Adrenal gland (tissue), 5 donors: Measurements from ENCODE around the gene TSSC4.

ENCODE experiments used
- POLR2A ChIP-seq, 2 donors: fragments of 450-650 bp; IDR thresholded peaks; one replicate each; pipeline ENCODE4 v1.6.1; 2017; ENCODE audit warnings: antibody characterized with exemption in 2 of 2, mild to moderate bottlenecking in 2 of 2, moderate library complexity in 1 of 2
- TF ChIP-seq, protein P1 (sequence below), 6 experiments: fragments of 450-650 bp in 4 of 6; fragments of 200-600 bp in 2 of 6; sonication (generic) in 1 of 6; IDR thresholded peaks; 1 replicate in 5 of 6; 2 replicates in 1 of 6; pipeline versions ENCODE4 v1.5.1 to v1.8.0; 2016 to 2021; ENCODE audit warnings: antibody characterized with exemption in 6 of 6, mild to moderate bottlenecking in 2 of 6, moderate library complexity in 1 of 6
- donor health status: DM: no; HTN: no; CAD: no.

DNA sequence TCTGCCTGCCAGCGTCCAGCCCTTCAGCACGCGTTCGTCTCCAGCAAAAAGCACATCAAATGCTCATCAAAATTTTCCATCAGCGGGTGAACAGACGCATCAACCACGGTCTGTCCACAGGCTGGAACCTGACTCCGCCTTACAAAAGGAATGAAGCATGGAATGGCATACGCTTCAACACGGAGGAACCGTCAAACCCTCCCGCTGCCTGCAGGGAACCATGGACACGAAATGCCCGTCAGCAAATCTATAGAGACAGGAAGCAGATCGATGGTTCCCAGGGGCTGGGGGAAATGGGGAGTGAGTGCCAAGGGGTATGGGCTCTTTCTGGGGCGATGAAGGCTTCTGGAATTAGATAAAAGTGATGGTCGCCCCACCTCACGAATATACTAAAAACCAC, 16.2 kb downstream of the TSSC4 start:
- TF ChIP-seq, protein P1, sequence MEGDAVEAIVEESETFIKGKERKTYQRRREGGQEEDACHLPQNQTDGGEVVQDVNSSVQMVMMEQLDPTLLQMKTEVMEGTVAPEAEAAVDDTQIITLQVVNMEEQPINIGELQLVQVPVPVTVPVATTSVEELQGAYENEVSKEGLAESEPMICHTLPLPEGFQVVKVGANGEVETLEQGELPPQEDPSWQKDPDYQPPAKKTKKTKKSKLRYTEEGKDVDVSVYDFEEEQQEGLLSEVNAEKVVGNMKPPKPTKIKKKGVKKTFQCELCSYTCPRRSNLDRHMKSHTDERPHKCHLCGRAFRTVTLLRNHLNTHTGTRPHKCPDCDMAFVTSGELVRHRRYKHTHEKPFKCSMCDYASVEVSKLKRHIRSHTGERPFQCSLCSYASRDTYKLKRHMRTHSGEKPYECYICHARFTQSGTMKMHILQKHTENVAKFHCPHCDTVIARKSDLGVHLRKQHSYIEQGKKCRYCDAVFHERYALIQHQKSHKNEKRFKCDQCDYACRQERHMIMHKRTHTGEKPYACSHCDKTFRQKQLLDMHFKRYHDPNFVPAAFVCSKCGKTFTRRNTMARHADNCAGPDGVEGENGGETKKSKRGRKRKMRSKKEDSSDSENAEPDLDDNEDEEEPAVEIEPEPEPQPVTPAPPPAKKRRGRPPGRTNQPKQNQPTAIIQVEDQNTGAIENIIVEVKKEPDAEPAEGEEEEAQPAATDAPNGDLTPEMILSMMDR (IDR thresholded peaks at IDR 0.05), result no peak
- TF ChIP-seq POLR2A (IDR thresholded peaks at IDR 0.05), result no peak
